Kidney (tissue), 14 donors: Measurements from ENCODE around the gene DPP9. TPM values are rescaled to one million over a fixed set of nuclear protein-coding genes. Genes with fewer than 3 reads are reported as not detected.

Experiments used
- DNase-seq, 5 donors: peaks; one replicate each; pipeline ENCODE4 v3.0.0-alpha.2; 2013 to 2020
- FAIRE-seq: peaks from 2 replicates; lab custom pipeline; 2012; peaks lifted over from hg19 to GRCh38; lab: Jason Lieb, UNC
- H3K27ac ChIP-seq, 2 donors: one replicate each; pipeline ENCODE4 v1.7.0; 2013; ENCODE audit warnings: low read depth in 2 of 2, low read length in 2 of 2, inconsistent platforms in 1 of 2
- H3K27me3 ChIP-seq: one replicate; pipeline ENCODE4 v1.7.1; 2013; ENCODE audit warnings: low read length, inconsistent platforms; ENCODE audit not compliant: control insufficient read depth, insufficient read depth
- H3K36me3 ChIP-seq, 3 donors: one replicate each; pipeline versions ENCODE4 v1.7.0 to v1.7.1; 2013; ENCODE audit warnings: low read length in 3 of 3, control low read depth in 1 of 3, inconsistent platforms in 1 of 3; ENCODE audit not compliant: insufficient read depth in 3 of 3, control insufficient read depth in 2 of 3
- H3K4me1 ChIP-seq, 3 donors: one replicate each; pipeline versions ENCODE4 v1.7.0 to v1.7.1; 2013; ENCODE audit warnings: low read length in 3 of 3, inconsistent platforms in 1 of 3, low read depth in 1 of 3; ENCODE audit not compliant: control insufficient read depth in 2 of 3, insufficient read depth in 2 of 3
- H3K4me3 ChIP-seq, 3 donors: one replicate each; pipeline versions ENCODE4 v1.7.0 to v1.8.1; 2013; ENCODE audit warnings: low read length in 3 of 3, control low read depth in 1 of 3, inconsistent platforms in 1 of 3
- H3K9ac ChIP-seq, 3 donors: one replicate each; pipeline versions ENCODE4 v1.7.0 to v1.7.1; 2013; ENCODE audit warnings: low read length in 3 of 3, control low read depth in 1 of 3, inconsistent platforms in 1 of 3
- H3K9me3 ChIP-seq, 3 donors: one replicate each; pipeline versions ENCODE4 v1.7.0 to v1.7.1; 2013; ENCODE audit warnings: low read length in 3 of 3, control low read depth in 1 of 3, inconsistent platforms in 1 of 3; ENCODE audit not compliant: control insufficient read depth in 2 of 3, insufficient read depth in 1 of 3
- intact Hi-C: fragments of 100-400 bp; cut with DNase I; formaldehyde crosslinking; loops from one replicate; pipeline ENCODE4 v1.11.1; 2022
- polyA plus RNA-seq: library from polyadenylated mRNA; stranded (reverse); fragments of 350-450 nt; fragmentation: Illumina TruSeq; extraction: RNeasy Lipid Tissue Mini Kit (QIAGEN cat#74804); gene quantifications from one replicate; pipeline ENCODE4 v1.2.3, GENCODE V29; 2014; ENCODE audit warnings: low read depth, low replicate concordance; ENCODE audit not compliant: insufficient read depth
- total RNA-seq: library from RNA; stranded (reverse); fragmentation: NEBNext Ultra II Directional; extraction: Animal tissue kit (Norgen Biotek cat#: 25700); gene quantifications from one replicate; pipeline ENCODE4 v1.2.1, GENCODE V29; 2021
- TF ChIP-seq, protein P1 (sequence below): IDR thresholded peaks from 3 replicates; pipeline ENCODE4 v1.5.1; 2012; ENCODE audit warnings: mild to moderate bottlenecking, moderate library complexity, borderline replicate concordance; ENCODE audit not compliant: insufficient read depth; ENCODE audit errors: extremely low read depth
- donor health status: control.
- donor health status: control.
- donor health status: control.
- donor health status: control.
- donor health status: control.
- donor health status: DM: yes; HTN: yes; CAD: no.
- donor health status: Normal renal cell carcinoma (clear cell type).

DPP9 gene
- total and polyA plus RNA-seq, 2 donors from 2014 or later = 14.0 to 61.9 TPM

GRCh38 chr19:4760285-4760650, 36.6 kb upstream of the DPP9 start:
- no peaks in the 10 kb centered on the region for H3K36me3 ChIP-seq
- peak overlapping the region in 1 of 3 donors; percentile 29 for H3K4me3 ChIP-seq
- peaks cover 0 to 5% (median 5%) of the 10 kb centered on the region in 3 donors for H3K4me1 ChIP-seq
- H3K27me3 ChIP-seq = no peaks in the 10 kb centered on the region
- no peak overlapping the region for H3K27ac ChIP-seq
- intact Hi-C loops = no loop called here
- FAIRE-seq (no peak), DNase-seq (no peak)
- no peak overlapping the region for H3K9ac ChIP-seq
- H3K9me3 ChIP-seq = no peaks in the 10 kb centered on the region
- TF ChIP-seq, protein P1, sequence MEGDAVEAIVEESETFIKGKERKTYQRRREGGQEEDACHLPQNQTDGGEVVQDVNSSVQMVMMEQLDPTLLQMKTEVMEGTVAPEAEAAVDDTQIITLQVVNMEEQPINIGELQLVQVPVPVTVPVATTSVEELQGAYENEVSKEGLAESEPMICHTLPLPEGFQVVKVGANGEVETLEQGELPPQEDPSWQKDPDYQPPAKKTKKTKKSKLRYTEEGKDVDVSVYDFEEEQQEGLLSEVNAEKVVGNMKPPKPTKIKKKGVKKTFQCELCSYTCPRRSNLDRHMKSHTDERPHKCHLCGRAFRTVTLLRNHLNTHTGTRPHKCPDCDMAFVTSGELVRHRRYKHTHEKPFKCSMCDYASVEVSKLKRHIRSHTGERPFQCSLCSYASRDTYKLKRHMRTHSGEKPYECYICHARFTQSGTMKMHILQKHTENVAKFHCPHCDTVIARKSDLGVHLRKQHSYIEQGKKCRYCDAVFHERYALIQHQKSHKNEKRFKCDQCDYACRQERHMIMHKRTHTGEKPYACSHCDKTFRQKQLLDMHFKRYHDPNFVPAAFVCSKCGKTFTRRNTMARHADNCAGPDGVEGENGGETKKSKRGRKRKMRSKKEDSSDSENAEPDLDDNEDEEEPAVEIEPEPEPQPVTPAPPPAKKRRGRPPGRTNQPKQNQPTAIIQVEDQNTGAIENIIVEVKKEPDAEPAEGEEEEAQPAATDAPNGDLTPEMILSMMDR = no peak

GRCh38 chr19:4759388-4760284, 36.0 kb upstream of the DPP9 start:
- intact Hi-C loops = no loop called here
- Histone ChIP-seq H3K36me3 (no peaks in the 10 kb centered on the region), H3K4me3 (peak overlapping the region in 1 of 3 donors; percentile 29), H3K27ac (no peak overlapping the region), H3K9ac (no peak overlapping the region), H3K27me3 (no peaks in the 10 kb centered on the region), H3K4me1 (peaks cover 0 to 5% (median 5%) of the 10 kb centered on the region in 3 donors), H3K9me3 (no peaks in the 10 kb centered on the region)
- TF ChIP-seq, protein P1 = no peak
- peak; percentile 96 to 98 (median 97) for DNase-seq
- FAIRE-seq = no peak

GRCh38 chr19:4758659-4759058, 35.0 kb upstream of the DPP9 start:
- Histone ChIP-seq H3K9ac (no peak overlapping the region), H3K4me3 (no peak overlapping the region), H3K4me1 (peaks cover 0 to 5% (median 5%) of the 10 kb centered on the region in 3 donors), H3K9me3 (no peaks in the 10 kb centered on the region), H3K36me3 (no peaks in the 10 kb centered on the region), H3K27ac (no peak overlapping the region), H3K27me3 (no peaks in the 10 kb centered on the region)
- no peak for FAIRE-seq
- DNase-seq = no peak
- TF ChIP-seq, protein P1 = no peak
- intact Hi-C loops = no loop called here
